CMK (cell line): Measurements from ENCODE around the gene KCNJ6.
"Not testable (repeated sequence)": the region's sequence is repeated elsewhere in the genome, so short reads cannot be mapped to it uniquely, and the experiment has no call there.

Experiments used
- DNase-seq: peaks from one replicate; pipeline ENCODE4 v3.0.0-alpha.2; 2010; ENCODE audit warnings: low read depth

Gene KCNJ6

GRCh38 chr21:37916310-37917051, at the start of gene KCNJ6:
TSS of gene KCNJ6 (minus strand) at chr21:37916457. CDS start at chr21:37840682, 75,775 bp downstream.
- no peak for DNase-seq

GRCh38 chr21:37965088-37965805, 49.0 kb upstream of the KCNJ6 start:
- DNase-seq, result no peak

GRCh38 chr21:37958537-37958936, 42.3 kb upstream of the KCNJ6 start:
- DNase-seq, result no peak

- no peak for DNase-seq
Observed at GRCh38 chr21:37956772-37957171, 40.5 kb upstream of the KCNJ6 start.

- no peak for DNase-seq
Observed at GRCh38 chr21:37945036-37945435, 28.8 kb upstream of the KCNJ6 start.

GRCh38 chr21:37944496-37944895, 28.2 kb upstream of the KCNJ6 start:
- no peak for DNase-seq

GRCh38 chr21:37940691-37941090, 24.4 kb upstream of the KCNJ6 start:
- no peak for DNase-seq

- DNase-seq, result no peak
Observed at GRCh38 chr21:37939838-37940237, 23.6 kb upstream of the KCNJ6 start.

- DNase-seq, result no peak
Observed at GRCh38 chr21:37939251-37939650, 23.0 kb upstream of the KCNJ6 start.

- no peak for DNase-seq
Observed at GRCh38 chr21:37937668-37938067, 21.4 kb upstream of the KCNJ6 start.

GRCh38 chr21:37936010-37936785, 19.9 kb upstream of the KCNJ6 start:
- DNase-seq, result no peak

- DNase-seq, result no peak
Observed at GRCh38 chr21:37932936-37933335, 16.7 kb upstream of the KCNJ6 start.

- DNase-seq, result no peak
Observed at GRCh38 chr21:37927711-37928110, 11.5 kb upstream of the KCNJ6 start.

GRCh38 chr21:37921091-37921490, 4.8 kb upstream of the KCNJ6 start:
- no peak for DNase-seq

- DNase-seq, result not testable (repeated sequence)
Observed at GRCh38 chr21:37920302-37920701, 4.0 kb upstream of the KCNJ6 start.

- DNase-seq, result no peak
Observed at GRCh38 chr21:37917612-37918011, 1.4 kb upstream of the KCNJ6 start.

GRCh38 chr21:37915941-37916309, 332 bp downstream of the KCNJ6 start:
- DNase-seq, result no peak

GRCh38 chr21:37915497-37915911, 753 bp downstream of the KCNJ6 start:
- no peak for DNase-seq

GRCh38 chr21:37912616-37913015, 3.6 kb downstream of the KCNJ6 start:
- DNase-seq, result no peak

- no peak for DNase-seq
Observed at GRCh38 chr21:37909936-37910335, 6.3 kb downstream of the KCNJ6 start.

- no peak for DNase-seq
Observed at GRCh38 chr21:37908691-37909090, 7.6 kb downstream of the KCNJ6 start.

- DNase-seq, result no peak
Observed at GRCh38 chr21:37907076-37907475, 9.2 kb downstream of the KCNJ6 start.

- no peak for DNase-seq
Observed at GRCh38 chr21:37905291-37905690, 11.0 kb downstream of the KCNJ6 start.
